ENCODE data around the gene C12orf76. TPM values are rescaled to one million over a fixed set of nuclear protein-coding genes. Genes with fewer than 3 reads are reported as not detected.
"Not testable (repeated sequence)": the region's sequence is repeated elsewhere in the genome, so short reads cannot be mapped to it uniquely, and the experiment has no call there.

C12orf76 gene
- total RNA-seq, 1 experiment from 2014 or later: 12.5 TPM

DNA sequence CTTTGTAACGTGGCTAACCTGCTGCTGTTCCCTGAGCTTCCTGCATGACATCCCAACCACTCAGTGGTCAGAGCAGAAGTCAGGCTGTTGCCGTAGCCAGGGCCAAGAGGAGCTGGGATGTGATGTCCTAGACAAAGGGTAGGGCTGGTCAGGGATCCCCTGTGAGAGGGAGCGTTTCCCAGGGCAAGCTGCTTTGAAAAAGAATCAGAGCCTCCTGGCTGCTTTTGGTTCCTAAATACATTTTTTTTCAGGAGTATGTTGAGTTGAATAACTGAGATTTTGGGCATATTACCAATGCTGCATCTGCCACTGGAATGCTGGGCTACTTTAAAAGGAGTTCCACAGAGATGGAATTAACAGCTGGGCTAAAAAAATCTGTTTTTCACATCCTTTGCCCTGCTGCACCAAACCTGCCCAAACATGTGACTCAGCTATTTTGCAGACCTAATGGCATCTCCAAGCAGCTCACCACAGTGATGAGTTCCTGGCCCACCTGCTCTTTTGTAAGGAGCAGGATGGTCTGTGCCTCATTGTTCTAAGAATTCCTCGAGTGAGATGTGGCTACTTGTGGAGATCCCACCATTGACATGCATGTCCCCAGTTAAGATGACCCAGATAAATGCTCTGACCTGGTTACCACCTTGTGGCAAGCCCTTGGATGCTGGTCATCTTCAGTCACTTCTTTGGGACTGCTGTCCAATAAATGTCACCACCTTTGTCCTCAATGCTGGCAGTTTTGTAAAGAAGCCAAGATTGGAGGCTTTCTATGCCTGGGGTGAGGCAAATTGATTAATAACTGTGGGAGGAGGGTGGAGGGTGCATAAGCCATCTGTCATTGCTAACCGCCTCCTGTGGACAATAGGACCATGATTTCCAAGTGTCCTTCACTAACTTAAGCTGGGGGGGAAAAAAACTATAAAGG lies 25.0 kb downstream of the C12orf76 start:
- peak; percentile 45 for DNase-seq (ENCODE audit: low read depth)

DNA sequence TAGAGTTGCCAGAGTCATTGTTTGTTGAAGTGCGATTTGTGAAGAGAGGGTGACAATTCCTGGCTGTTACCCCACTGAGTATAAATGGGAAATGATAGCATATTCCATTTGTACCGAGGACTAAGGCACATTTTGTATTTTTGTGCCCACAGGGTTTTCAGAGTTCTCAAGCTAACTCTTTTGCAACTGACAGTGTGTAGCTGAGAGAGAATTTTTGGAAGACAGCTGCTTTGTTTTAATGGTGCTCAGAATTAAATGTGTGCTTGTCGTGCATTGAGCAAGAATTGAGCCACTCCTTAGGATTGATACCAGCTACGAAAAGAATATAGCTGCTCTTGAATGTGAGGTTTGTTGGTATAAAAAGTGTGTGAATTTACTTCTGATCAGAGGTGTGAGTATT lies 27.4 kb downstream of the C12orf76 start:
- no peak for DNase-seq (ENCODE audit: low read depth)

DNA sequence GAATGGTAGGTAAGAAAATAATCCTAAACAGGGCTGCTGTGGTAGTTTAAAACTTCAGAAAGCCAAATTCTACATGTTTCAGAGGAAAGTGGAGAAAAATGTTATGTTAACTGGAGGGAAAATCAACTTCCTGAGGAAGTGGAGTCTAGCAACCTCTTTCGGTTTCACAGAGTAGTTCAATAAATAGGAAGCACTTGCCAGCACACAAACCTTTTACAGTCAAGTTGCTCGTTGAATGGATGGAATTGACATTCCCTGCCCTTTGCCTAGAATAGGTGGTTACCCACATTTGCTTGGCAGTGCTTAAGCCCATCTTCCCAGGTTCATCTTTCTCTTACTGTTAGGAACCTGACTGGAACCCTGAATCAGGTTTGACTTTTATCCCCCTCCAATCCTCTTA lies 33.2 kb downstream of the C12orf76 start:
- no peak for DNase-seq (ENCODE audit: low read depth)

DNA sequence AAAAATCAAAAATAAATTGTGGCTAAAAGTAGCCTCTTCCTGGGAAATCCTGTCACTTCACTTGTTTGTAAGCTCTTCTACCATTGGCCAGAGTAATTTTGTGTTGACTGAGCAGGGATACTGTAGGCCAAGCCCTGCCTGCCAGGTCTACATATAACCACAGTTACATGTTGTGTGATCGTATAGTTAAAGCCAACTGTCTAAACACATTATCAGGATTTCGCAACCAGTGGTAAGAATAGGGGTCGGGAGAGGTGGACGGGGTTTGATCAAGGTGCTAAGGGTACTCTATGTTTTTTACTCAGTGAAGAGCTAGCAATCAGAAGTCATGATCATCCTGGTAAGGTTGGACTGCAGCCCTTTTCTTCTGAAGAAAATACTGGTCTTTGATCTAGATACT lies 35.7 kb downstream of the C12orf76 start:
- no peak for DNase-seq (ENCODE audit: low read depth)

DNA sequence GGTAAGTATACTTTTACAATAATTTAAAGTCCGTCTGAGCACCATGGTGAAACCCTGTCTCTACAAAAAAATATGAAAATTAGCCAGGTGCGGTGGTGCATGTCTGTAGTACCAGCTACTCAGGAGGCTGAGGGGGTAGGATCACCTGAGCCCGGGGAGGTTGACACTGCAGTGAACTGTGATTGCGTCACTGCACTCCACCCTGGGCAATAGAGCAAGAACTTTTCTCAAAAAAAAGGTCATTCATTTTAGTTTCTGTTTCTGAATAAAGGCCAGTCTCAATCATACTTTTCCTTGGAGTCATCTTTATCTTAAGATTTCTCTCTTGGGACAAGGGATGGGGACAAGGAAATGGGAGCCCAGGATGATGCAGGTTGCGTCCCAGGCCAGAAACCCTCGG lies 36.2 kb downstream of the C12orf76 start:
- no peak for DNase-seq (ENCODE audit: low read depth)

DNA sequence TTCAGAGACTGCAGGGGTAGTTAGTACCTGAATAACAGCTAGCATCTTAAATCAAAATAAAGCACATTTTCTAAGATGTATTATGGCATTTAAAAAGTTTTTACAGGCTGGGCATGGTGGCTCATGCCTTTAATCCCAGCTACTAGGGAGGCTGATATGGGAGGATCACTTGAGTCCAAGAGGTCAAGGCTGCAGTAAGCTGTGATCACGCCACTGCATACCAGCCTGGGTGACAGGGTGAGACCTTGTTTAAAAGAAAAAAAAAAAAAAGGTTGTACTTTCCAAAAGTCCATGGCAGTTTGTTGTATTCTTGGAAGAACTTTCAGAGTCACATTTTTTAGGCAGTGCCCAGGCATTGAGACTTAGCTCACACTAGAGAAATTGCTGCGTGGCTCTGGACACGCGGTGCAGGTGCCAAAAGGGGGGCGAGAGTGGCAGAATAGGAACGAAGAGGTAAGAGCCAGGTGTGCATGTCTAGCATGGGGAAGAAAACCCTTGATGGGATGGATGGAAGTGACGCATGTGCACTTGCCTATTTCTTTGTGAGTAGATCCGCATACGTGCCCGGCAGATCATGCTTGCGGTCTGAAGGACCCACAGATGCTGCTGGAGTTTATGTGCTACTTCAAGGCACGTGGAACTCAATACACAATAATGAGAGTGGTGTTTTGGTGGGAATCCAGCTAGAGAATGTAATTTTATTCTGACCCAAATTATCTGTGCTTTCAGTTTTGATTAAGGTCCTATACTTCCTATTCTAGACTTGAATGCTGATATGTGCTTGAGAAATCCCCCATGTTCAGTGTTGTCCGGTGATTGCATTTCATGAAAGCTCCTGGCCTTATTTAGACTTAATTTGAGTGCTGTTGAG lies 37.2 kb downstream of the C12orf76 start:
- no peak for DNase-seq (ENCODE audit: low read depth)

DNA sequence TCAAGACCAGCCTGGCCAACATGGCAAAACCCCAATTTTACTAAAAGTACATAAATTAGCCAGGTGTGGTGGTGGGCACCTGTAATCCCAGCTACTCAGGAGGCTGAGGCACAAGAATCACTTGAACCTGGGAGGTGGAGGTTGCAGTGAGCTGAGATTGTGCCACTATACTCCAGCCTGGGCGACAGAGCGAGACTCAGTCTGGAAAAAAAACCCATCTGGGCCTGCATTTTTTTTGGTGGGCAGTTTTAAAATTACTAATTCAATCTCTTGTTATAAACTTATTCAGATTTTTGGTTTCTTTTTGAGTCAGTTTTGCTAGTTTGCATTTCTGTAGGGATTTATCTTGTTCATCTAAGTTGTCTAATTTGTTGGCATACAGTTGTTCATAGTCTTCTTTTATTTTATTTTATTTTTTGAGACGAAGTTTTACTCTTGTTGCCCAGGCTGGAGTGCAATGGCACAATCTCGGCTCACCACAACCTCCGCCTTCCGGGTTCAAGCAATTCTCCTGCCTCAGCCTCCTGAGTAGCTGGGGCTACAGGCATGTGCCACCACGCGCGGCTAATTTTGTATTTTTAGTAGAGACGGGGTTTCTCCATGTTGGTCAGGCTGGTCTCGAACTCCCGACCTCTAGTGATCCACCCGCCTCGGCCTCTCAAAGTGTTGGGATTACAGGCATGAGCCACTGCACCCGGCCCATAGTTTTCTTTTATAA lies 39.5 kb downstream of the C12orf76 start:
- DNase-seq (ENCODE audit: low read depth): not testable (repeated sequence)

DNA sequence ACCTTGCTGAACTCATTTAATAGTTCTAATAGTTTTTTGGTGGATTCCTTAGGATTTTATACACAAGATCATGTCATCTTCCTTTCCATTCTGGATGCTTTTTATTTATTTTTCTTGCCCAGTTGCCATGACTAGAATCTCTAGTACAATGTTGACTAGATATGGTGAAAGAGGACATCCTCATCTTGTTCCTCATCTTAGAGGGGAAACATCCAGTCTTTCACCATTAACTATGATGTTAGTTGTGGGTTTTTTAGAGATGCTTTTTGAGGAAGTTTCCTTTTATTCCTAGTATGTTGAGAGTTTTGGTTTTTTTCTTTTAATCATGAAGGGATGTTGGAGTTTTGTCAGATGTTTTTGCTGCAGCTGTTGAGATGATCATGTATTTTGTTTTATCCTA lies 40.4 kb downstream of the C12orf76 start:
- DNase-seq (ENCODE audit: low read depth): no peak

DNA sequence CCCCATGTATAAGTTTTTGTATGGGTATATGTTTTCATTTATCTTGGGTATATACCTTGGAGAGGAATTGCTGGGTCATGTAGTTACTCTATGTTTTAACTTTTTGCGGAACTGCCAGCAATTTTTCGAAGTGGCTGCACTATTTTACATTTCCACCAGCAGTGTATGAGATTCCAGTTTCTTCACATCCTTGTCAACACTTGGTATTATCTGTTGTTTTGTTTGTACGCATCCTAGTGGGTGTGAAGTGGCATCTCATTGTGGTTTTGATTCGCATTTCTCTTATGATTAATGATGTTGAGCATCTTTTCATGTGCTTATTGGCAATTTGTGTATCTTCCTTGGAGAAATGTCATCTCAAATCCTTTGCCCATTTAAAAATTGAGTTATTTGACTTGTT lies 42.2 kb downstream of the C12orf76 start:
- DNase-seq (ENCODE audit: low read depth): no peak

DNA sequence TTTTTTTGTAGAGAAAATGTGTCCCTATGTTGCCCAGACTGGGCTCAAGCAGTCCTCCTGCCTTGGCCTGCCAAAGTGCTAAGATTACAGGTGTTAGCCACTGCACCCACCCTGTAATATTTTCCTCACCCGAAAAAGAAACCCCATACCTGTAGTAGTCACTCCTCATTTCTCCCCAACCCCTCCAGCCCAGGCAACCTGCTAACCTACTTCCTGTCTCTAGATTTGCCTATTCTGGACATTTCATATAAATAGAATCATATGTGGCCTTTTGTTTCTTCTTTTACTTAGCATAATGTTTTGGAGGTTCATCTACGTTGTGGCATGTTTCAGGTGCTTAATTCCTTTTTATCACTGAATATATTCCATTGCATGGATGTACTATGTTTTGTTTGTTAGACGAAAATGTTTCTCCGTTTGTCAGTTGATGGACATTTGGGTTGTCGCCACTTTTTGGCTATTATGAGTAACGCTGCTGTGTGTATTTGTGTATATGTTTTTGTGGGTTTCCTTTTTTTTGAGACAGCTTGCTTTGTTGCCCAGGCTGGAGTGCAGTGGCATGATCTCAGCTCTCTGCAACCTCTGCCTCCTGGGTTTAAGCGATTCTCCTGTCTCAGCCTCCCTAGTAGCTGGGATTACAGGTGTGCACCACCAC lies 42.9 kb downstream of the C12orf76 start:
- DNase-seq (ENCODE audit: low read depth): no peak

DNA sequence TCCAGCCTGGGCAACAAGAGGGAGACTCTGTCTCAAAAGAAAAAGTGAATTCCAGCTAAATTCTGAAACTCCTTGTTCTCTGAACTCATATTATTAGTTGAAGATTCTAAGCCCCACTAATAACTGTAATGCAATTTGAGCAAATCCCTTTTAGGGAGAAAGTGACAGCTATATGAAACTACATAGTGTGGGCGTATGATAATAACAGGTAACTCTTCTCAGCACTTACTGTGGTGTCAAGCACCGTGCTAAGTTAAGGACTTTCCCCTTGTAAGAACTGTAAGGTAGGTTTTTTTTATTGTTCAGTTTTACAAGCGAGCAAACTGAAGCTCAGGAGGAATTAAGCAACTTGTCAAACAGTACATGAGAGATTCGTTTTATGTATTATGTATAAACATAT lies 43.7 kb downstream of the C12orf76 start:
- DNase-seq (ENCODE audit: low read depth): no peak

DNA sequence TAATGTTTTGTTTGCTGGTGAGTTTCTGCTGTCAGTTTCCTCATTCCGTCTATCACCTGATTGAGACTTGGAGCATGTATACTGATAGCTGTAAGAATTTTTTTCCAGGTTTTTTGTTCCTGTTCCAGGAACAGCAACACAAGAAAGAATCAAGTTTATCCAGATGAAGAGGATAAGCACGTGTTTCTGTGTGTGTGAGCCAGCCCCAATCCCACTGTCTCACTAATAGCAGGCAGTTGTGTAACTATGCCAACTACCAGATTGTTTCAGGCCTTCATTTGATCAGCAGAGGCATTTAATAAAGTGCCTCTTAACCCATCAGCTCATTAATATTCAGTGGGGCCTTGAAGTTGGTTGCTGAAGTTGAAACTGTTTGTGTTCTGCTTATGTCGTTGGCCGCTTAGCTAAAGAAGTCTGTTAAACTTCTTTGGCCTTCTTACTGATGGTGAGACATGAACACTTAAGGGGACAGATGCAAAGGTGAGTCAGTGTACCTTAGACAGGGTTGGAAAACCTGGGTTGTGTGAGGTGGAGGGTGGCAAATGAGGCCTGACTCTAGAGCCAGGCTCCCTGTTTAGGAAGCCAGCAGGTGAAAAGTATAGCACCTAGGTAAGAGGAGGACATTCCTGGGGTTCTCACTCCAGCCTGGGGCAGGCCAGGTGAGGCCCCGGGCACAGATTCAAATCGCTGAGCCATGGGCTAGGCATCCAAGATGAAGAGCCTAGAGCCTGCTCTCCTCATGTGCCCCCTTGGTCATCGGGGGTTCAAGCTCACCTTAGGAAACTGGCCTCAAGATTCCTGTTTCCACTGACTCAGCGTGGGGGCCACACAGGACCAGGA lies 45.4 kb downstream of the C12orf76 start:
- peak; percentile 50 for DNase-seq (ENCODE audit: low read depth)

DNA sequence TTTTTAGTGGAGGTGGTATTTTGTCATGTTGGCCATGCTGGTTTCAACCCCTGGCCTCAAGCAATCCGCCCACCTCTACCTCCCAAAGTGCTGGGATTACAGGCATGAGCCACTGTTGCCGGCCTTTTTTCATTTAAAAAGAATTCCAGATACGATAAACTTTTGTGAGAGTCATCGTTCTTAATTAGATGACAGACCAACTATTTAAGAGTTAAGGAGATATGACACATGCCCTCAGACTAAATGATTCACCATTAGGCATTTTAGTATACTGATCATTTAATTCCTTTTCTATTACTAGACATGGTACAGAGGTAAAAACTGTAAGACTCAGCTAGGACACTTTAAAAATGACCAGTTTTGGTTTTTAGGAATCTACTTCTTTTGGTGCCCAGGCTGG lies 46.7 kb downstream of the C12orf76 start:
- DNase-seq (ENCODE audit: low read depth): peak; percentile 93

DNA sequence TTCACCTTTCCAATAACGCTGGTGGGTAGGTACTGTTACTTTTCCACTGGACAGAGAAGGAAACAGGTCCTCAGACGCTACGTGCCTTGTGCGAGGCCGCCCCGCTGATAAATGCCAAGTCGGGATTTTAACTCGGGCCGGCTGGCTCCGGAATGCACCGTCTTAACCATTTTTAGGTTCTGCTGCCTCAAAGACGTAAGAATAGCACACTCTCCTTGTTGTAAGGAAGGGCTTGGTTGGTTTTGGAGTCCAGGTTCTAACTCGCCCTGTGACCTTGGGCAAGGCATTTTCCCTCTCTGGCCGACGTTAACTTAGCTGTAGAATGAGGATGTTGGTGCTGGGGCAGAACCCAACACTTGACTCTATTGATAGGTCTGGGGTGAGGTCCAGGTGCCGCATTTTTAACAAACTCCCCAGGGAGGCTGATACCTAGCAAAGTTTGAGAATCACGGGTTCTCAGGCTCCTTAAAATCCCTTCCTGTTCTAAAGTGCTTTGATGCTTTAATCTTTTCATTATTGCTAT lies 48.3 kb downstream of the C12orf76 start:
- DNase-seq (ENCODE audit: low read depth): peak; percentile 46

DNA sequence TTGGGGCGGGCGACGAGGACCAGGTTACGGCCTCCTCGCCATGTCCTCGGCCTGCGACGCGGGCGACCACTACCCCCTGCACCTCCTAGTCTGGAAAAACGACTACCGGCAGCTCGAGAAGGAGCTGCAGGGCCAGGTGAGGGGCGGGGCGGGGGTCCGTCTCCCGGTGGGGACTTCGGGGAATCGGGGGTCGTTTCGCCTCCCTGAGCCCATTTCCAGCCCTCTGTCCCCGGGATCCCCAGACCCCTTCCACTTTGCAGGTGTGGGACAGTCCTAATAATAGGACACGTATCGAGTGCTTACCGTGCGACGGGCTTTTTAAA lies 48.7 kb downstream of the C12orf76 start:
- DNase-seq (ENCODE audit: low read depth): no peak

DNA sequence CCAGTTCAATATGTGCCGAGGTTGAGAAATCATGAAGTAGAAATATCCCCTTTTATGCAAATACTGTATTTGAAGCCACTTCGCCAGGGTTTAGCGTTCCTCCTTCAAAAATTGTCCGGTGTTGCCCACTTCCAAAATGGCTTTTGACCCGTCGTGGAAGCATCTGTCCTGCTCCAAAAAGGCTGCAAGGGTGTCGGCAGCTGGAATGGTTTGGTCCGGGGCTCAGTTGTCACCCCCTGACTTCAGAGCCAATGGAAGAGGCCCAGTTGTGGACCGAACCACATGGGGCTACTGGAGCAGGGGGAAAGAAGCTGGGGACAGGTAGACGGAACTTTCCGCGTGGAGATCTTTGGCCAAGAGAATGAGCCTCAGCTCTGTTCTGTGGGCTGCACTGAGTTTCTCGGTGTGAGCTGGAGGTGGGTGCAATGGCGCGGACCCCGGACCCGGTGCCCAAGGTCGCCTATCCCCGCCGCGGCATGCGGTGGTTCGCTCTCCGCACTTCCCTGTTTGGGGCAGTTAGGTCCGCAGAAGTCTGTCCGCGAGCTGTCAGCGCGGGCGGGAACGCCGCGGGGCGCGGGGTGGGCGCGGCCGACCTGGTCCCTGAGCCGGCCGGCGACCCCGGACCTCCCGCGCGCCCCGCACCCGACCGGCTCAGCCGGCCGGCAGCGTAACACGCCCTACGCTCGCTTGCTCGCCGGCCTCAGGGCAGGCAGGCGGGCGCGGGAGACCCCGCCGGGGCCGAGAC lies 49.2 kb downstream of the C12orf76 start, which contains the start of gene ANKRD13A:
ANKRD13A (plus strand) TSS at position 527 of the 745 bp plus-strand sequence. CDS start 259 bp downstream, outside the sequence.
- peak; percentile 87 for DNase-seq (ENCODE audit: low read depth)

DNA sequence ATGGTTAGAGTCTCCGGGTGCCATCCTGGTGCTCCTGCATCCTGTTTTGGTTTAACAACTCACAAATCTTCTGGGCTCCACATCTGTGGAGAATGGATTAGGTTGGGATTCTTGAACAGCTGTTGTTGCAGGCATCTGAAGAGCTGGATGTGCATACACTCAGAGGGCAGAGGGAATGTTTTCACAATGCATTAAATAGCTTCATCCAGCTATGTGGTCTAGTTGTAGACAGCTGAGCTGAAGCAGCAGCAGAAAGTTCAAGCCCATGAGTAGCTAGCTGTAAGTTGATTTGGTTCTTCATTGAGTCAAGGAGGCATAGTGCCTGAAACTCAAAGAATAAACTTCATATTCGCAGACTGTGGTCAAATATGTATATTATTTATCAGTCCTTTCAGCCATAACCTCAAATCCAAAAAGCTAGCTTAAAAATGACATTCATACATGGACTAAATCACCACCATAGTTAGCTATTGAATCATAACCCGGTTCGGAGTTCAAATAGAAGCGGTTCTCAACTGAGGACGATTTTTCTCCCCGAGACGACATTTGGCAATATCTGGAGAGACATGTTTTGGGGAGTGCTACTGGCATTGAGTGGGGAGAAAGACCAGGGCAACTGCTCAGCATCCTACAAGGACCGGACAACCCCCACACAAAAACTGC lies 50.0 kb downstream of the C12orf76 start:
- DNase-seq (ENCODE audit: low read depth): no peak

DNA sequence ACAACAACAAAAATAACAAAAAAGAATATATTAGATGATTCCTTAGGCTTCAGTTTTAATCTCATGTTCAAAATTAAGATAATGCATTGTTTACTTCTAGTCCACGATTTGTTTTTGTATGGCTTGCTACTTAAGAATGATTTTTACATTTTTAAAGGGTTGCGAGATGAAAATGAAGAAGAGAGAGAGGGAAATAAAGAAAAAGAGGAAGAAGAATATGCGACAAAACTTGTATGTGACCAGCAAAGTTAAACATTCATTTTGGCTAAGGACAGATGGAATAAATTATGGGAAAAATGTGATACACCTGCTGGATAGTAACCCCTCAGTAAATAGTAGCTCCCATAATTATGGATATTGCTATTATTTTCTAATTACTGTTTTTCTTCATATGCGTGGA lies 50.9 kb downstream of the C12orf76 start:
- no peak for DNase-seq (ENCODE audit: low read depth)

DNA sequence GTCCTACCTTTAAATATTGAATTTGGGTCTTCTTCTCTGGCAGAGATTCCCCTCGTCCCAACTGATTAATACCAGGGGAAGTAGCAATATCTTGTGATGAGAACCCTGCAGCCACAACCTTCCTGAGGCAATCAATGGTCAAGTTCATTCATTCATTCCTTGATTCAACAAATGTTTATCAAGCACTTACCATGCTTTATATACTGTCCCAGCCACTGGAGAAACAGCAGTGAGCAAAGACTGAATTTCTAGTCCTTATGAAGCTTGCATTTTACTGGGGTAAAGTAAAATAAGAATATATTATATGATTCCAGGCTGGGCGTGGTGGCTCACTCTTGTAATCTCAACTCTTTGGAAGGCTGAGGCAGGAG lies 51.9 kb downstream of the C12orf76 start:
- no peak for DNase-seq (ENCODE audit: low read depth)

Data from M059J (cell line).